HG02970 (cell line): ENCODE measurements around the gene TALDO1.

Experiments
- ATAC-seq: cut with Tn5 transposase; IDR thresholded peaks from one replicate; pipeline ENCODE4 v1.9.1; 2021; ENCODE audit warnings: mild to moderate bottlenecking, moderate library complexity, moderate number of reproducible peaks; ENCODE audit not compliant: unreplicated experiment, low FRiP score

Gene TALDO1

DNA sequence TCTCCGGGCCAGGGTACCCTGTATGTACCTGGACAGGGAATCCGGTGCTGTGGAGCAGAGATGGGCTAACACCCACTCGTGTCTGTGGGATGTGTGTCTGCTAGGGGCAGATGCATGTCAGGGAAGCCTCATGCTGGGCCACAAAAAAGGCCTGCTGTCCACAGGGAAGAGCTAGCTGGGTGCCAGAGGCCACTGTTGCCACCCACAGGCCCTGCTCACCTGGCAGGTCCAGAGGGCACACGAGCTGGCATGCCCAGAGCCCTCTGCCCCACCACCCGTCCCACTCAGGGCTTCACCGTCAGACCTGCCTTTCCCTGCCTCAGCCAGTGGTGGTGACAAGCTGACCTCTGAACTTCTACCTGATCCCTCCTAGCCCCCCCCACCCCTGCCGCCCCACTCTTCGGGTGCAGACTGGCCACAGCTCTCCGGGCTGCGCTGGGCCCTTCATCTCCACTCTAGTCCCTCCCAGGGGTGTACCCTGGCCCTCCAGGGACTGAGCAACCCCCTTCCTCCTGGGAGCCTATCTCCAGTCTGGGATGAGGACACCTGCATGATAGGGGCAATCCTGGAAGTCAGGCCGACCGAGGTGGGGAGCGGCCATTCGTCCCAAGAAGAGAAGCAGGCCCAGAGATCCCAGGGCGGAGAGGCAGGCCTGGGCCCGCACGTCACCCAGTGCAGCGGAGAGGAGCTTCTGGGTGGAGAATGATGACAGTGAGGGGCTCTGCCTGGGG lies 49.5 kb downstream of the TALDO1 start:
- ATAC-seq: no peak

DNA sequence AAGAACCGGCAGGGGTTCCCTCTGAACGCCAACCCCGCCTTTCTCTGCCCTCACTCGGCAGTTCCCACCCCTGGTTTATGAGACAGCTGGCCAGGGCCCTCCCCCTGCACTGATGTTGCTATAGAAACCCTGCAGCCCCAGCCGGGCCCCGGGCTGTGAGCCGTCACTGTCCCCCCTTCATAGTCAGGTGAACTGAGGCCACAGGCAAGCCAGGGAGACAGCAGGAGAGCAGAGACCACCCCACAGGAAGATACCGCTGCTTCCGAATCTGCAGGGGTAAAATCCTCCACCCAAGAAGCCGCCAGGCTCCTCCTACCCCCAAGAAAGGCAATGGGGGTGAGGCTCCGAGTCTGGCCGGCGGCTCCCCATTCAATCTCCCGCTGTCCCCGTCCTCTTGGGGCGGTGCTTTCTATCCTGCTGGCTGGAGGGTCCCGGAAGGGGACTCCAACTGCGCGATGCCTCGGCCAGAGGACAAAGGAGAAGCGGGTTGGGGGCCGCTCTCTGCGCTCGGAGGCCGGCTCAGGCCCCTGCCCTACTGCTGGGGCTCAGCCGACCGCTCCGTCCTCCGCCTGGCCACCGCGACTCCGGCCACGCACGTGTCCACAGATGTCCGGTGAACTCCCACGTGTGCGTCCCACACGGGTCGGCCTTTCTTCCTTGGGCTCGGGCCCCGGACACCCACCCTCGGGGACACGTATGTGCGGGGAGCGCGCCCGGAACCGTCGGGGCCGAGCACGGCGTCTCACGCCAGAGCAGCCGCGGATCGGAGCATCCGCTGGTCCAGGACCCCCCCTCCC lies 50.2 kb downstream of the TALDO1 start:
- peak; percentile 37 for ATAC-seq

DNA sequence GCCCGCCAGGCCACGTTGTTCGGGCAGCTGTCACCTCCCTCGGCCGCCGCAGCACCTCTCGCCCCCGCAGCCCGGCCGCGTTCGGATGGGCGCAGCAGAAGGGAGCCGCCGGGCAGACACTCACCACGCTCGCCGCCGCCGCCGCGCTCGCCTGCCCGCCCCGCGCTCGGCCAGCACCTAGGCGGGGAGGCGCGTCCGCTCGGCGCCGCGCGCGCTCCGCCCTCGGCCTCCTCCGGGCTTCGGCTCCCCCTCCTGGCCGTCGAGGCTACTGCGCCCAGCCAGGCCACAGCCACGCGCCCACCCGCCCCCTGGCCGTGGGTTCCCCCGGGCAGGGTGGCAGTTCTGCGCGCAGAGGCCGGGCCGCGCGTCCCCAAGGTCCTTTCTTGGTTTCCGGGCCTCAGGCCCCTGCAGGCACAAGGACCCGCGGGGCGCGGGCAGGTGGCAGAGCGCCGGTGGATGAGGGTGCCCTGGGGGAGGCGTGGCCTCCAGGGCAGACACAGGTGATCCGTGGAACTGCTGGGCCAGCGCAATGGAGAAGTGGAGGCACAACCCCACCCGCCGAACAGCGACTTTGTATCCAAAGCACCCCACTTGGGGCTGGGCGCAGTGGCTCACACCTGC lies 50.9 kb downstream of the TALDO1 start, which contains the start of gene SLC25A22:
Gene SLC25A22, minus strand, starts transcription at position 189 of the 621 bp plus-strand sequence. CDS start 3,275 bp downstream, outside the sequence.
- peak; percentile 52 for ATAC-seq

DNA sequence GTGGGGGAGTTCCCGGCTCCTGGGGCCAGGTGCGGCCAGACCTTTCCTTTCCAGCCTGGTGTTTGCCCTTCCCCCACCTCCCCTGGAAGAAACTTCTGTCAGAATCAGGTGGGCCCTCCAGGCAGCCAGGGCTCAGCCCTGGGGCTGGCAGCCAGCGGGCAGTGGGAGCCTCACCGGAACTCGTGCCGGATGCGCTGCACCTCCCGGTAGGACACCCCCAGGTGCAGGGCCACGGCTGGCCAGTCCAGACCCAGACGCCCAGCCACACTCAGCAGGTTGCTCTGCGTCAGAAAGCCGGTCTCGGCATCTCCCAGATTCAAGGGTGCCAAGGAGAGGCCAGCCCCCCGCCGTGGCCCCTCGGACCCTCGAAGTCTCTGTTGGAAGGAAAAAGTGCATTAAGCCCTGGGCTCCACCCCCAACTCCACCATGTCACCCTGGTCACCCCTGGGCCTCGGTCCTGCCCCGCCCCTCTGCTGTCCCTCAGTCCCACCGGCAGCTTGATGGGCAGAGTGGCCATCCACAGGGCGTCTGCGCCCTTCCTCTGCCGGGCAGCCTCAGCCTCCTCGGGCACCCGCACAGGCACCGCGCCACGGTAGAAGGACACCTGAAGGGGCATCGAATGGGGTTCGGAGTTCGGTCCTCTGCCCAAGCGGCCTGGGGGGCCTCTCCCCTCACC lies 52.5 kb downstream of the TALDO1 start:
- no peak for ATAC-seq

DNA sequence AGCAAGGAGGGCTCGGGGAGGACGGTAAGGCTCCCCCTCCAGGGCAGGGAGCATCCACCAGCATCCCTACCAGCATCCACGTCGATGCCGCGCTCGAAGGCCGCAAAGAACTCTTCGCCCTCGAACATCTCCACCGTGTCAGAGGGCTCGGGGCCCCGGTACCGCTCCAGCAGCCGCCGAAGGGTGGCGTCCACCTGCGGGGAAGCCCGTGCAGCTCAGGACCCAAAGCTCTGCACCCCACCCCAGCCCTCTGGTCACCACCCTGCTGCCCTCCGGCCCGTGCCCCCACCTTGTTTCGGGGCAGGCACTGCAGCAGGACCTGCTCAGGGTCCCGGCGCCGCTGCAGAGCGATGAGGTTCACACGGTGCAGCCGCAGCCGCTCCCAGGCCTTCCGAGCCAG lies 53.2 kb downstream of the TALDO1 start:
- no peak for ATAC-seq

DNA sequence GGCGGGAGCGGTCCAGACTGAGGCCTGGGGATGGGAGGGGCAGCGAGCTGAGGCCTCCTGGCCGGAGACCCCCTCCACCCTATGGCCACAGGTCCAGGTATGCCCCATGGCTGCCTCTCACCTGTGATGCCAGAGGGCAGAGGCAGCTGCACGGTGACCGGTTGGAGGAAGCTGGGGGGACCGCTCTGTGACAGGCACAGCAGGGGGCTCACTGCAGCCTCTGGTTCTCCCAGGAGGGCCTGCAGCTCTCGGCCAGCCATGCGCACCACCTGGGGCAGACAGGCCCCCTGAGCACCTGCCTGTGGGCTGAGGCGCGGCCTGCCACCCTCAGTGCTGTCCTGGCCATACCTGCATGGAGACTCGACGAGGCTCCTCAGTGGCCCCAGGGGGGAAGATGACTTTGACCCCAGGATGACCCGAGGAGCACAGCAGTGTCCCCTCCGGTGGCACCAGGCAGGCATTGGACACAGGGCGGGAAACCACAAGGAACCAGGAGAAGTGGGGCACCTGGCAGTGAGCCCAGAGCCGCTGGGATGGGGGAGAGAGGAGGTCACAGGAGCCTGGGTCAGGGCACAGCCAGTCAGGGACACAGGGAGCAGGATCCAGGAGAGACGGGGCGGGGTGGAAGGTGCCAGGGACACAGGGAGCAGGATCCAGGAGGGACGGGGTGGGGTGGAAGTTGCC lies 54.0 kb downstream of the TALDO1 start:
- no peak for ATAC-seq

DNA sequence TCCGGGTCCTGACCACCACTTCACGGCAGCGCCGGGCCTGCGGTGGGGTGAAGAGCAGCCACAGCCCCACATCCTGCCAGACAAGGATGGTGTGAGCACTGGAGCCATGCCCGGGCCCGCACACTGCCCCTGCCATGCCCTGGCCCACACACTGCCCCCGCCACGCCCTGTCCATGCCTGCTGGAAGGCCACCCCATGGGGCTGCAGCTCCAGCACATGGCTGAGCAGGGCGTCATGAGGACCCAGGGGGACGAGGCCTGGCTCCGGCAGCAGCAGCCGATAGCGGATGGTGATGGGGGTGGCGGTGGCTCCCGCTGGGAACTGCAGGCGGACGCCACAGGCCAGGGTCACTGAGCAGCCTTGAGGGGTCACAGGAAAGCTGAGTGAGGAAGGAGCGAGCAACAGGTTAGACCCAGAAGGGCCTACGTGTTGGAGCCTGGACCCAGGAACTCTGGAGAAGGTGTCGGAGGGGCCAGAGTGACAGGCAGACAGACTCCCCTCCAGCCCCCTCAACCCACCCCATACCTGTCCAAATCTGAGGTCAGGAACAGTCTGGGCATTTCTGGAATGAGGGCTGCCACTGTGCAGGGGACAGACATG lies 54.9 kb downstream of the TALDO1 start:
- ATAC-seq: no peak

DNA sequence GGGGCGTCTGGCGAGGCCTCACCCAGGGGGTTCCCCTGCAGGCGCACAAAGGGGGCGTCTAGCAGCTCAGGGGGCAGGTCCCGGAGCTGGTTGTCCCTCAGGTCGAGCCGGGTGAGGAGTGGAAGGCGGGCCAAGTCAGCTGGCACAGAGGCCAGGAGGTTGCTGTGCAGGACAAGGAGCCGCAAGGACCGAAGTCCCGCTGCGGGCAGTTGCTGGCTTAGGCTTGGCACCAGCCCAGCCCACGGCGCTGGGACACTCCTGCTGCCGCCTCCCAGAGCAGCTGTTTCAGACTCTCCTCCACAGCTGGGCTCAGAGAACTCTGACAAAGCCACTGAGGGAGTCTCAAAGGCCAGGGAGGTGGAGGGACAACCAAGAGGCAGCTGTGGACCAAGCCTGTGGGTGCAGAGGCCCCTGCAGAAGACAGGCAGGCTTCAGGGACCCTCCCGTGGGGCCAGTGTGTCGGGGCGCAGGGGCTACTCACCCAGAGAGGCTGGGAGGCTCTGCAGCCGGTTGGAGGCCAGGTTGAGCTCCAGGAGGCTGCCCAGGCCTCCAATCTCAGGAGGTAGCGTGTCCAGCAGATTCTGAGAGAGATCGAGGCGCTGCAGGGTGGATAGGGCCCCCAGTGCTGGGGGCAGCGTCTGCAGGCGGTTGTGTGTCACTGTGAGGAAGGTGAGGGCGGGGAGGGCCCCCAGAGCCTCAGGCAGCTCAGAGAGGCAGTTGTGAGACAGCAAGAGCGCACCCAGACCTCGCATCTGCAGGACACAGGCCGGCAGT lies 55.6 kb downstream of the TALDO1 start:
- ATAC-seq: no peak

DNA sequence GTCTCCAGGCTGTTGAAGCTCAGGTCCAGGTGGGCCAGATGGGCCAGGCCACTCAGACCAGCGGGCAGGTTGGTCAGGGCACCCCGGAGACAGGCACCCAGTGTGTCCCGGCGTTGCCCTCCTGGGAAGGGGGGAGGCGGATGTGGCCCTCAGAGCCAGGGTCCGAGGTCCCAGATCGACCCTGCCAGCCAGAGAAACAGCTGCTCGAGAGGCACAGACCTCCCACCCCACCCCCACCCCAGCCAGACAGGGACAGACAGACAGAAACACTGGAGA lies 56.1 kb downstream of the TALDO1 start:
- no peak for ATAC-seq

DNA sequence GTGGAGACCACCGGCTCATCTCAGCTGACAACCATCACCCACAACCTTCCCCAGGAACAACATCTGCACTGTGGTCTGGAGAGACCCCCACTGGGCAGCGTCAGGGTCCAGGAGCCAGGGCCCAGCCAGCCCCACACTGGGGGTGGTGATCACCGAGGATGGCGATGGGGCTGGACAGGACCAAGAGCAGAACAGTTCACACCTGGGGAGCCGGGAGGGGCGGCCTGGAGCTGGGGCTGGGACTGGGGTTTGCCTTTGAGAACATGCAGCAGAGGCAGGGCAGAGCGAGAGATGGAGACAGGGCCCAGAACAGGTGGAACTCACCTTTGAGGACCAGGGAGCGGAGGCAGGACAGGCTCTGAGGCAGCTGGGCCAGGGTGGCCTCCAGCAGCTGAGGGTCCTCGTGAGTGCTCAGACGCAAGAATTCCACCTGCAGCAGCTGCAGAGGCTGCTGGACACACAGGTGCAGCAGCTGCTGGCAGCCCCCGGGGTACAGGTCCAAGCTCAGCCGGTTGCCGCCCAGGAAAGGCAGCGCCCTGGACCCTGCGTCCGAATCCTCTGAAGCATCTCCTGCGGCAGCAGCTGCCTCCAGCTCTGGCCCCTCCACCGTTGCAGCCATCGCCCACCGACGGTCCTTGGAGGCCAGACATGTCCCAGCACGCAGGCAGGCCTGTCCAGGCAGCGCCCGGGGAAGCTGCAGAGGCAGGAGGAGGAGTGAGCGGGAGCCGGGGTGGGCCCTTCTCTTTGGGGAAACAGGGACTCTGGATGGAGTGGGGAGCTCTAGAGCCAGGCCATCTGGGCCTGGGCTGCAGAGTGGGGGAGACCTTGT lies 56.7 kb downstream of the TALDO1 start:
- no peak for ATAC-seq

DNA sequence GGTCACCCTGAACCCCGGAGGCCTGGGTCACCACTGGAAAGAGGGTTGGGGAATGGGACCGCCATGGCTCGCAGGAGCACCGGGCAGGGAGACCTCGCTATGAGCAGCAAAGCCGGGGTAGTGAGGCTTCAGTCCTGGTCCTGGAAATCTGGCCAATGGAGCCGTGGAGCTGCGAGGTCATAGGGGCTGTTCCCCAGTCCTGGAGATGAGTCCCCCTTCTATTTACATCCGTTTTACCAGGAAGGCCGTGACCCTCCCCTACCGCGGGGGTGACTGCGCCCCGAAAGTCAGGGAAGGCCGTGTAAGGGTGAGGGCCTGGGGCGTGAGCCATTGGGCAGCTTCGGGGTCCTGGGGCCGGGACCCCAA lies 57.3 kb downstream of the TALDO1 start:
- ATAC-seq: no peak

DNA sequence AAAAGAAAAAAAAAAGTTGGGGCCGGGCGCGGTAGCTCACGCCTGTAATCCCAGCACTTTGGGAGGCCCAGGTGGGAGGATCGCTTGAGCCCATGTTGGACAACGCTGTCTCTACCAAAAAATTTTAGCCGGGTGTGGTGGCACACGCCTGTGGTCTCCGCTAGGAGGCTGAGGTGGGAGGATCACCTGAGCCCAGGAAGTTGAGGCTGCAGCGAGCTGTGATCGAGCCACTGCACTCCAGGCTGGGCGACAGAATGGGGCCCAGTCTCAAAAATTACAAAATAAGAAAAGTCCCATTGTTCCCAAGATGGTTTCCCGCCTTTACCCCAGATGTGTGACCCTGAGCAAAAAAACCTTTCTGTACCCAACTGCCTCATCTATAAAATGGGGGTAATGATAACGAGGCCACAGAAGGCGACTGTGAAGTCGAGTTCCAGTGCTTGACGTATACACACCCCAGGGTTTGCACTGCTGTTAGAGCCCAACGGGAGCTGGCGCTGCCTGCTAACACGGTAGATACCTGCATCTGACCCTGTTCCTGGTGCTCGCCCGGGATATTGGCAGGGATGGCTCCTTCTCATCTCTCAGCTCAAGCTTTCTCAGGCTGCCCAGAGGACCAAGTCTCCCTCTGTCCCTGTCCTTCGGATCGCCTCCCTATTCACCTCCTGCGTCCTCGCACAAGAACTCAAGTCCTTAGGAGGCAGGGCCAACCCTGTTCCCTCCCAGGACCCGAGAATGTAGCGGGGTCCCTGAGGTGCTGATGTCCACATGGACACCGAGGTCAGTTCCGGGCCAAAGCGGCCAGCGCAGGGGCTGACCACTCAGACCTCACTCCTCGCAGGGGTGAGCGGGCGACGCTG lies 61.4 kb downstream of the TALDO1 start:
- no peak for ATAC-seq

DNA sequence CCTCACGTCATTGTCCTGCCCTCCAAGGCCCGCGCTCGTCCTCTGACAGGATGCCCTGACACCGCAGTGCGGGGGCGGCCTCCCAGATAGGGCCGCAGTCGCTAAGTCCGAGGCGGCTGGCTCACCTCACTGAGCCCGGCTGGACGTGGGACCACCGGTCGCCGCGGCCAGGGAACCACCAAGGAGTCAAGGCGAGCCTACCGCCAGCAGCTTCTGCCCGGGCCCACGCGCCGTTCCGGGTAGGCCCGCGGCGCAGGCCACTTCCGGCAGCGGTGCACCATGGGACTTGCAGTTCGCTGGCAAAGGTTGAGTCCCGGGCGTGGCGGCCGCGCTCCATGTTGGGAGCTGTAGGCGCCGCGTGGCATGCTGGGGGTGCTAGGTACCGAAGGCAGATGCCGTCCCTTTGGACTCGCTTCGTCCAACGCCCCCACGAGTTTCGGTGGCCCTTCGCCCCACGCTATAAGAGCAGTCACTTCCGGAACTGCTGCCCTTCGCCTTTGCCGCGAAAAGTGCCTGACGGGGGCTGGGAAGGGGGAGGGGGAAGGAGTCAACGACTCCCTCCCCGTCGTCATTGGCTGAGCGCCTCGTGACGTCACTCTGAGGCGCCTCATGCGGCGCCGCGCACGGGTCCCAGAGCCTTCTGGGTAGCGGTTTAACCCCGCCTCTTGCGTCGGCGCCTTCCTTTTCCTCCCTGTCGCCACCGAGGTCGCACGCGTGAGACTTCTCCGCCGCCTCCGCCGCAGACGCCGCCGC lies 62.2 kb downstream of the TALDO1 start, which contains the start of gene RPLP2:
Gene RPLP2, plus strand, starts transcription at position 681 of the 753 bp plus-strand sequence. CDS start 268 bp downstream, outside the sequence.
- ATAC-seq: peak; percentile 69

DNA sequence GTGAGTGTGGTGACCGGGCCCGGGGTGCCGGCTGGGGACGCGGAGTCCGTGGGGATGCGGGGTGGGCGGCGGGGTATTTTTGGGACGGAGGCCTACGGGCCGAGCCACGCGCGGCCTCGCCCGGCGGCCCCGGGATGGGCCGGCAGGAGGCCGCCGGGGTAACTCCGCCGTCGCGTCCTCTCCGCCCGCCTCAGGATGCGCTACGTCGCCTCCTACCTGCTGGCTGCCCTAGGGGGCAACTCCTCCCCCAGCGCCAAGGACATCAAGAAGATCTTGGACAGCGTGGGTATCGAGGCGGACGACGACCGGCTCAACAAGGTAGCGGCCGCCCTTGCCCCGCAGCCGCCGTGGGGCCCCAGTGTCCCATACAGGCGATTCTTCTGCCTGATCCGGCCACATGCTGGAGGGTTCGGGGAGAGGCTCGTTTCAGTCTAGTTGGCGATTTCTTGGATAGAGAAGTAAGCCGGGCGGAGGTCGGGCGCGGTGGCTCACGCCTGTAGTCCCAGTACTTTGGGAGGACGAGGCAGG lies 62.8 kb downstream of the TALDO1 start:
- no peak for ATAC-seq

DNA sequence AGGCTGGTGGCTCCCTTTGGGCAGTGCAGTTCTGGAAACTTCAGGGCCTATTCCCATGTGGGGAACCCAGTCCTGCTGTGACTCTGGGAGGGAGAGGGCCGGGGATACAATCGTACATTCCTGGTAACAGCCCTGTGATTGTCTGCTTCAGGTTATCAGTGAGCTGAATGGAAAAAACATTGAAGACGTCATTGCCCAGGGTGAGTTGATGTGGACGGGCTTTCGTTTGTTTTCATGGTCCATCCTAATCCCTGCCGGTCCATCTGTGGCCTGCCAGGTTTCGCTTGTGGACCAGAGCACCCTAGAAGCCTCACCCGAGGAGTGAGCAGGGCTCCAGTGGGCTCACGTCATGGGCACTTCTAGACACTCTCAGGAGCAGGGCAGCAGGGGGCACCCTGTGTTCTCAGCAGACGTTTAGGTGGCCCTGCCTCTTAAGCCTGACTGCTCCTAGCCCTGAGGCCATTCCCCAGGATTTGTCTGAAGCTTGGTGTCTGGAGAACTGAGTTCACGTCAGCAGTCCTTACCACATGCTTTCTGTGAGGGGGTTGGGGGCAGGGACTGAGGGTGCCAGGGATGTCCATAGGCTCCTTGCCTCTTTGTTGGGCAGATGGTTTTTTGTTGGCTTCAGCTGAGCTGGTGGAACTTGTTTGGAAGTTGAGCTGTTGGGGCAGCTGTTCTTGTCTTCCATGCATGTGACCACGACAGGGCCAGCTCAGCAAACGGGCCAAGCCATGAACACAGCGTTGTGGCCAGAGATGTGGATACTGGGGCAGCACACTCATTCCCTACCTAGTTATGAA lies 64.4 kb downstream of the TALDO1 start:
- ATAC-seq: no peak

DNA sequence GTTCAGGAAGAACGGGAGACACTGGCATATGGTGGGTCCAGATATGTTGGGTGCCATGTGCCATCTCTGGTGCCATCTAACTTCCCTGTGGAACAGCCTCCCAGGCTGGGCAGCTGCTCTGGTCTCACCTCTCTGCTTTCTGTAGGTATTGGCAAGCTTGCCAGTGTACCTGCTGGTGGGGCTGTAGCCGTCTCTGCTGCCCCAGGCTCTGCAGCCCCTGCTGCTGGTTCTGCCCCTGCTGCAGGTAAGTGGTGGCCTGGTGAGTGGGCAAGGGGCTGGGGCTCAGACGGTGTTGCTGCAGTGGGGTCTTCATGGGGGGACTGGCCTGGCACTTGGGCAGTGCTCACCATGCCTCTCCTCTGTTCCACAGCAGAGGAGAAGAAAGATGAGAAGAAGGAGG lies 65.1 kb downstream of the TALDO1 start:
- no peak for ATAC-seq
